Embryonic facial prominence (tissue), 1 donor: ENCODE measurements around the gene HERC2.
"Not testable (repeated sequence)": the region's sequence is repeated elsewhere in the genome, so short reads cannot be mapped to it uniquely, and the experiment has no call there.

ENCODE experiments used
- DNase-seq: peaks from one replicate; pipeline ENCODE4 v3.0.0-alpha.2; 2016; ENCODE audit errors: extremely low spot score

Gene HERC2

DNA sequence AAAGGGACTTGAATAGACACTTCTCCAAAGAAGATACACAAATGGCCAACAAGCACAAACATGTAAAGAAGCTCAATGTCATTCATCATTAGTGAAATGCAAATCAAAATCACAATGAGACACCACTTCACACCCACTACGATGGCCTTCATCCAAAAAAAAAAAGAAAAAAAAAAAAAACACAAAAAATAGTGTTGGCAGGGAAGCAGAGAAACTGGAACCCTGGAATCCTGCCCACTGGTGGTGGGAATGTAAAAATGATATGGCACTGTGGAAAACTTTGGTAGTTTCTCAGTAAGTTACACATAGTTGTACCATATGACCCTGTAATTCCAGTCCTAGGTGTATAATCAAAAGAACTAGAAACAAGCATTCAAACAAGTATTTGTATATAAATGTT is 94.7 kb downstream of the HERC2 start:
- DNase-seq = not testable (repeated sequence)

DNA sequence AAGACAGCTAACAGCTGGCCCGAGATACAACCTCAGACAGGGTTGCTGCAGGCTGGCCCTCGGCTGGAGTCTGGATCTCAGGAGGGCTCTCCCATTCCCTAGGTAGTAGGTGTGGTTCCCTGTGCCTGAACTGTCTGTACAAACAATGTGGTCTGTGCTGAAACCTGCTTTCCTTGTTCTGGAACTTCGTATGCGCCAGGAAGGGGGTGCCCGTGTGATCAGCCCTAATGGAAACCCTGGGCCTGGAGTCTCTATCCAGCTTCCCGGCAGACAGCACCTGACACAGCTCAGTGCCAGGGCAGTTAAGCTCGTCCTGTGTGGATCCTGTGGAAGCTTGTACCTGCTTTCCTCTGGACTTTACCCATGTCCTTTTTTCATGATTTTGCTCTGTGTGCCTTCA is 99.4 kb downstream of the HERC2 start:
- not testable (repeated sequence) for DNase-seq

DNA sequence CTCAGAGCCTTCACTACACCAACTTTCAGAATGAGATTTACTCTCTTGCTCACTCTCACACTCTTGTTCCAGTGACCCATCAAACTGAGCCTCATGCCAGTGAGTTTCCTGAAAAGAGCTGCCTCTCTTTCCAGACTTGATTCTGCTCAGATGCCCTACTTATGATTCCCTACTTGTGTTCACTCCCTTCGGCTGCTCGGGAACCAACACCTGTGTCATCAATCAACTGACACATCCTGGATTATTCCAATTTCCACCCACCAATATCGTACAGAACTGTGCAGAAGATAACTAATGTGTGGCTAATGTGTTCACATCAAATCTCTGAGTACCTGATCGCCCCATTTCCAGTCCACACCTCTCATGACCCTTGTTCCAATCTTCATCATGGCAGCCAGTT is 100.3 kb downstream of the HERC2 start:
- not testable (repeated sequence) for DNase-seq

DNA sequence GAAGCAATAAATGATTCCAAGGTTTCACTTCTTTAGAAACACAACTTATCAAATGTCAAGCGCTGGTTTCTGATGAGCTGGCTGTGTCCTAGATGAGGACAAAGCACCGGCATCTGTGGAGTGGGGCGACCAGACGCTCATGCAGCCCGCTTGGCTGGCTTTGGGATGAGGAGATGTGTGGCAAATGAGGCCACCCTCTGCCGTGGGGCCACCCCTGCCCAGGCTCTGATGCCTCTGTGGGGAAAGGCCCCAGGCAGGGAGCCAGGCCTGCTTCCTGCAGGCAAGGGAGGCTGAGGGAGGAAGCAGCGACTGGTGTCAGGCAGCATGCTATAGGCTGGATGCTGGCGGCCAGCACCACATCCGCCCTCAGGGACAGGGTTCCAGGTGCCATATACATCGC is 102.9 kb downstream of the HERC2 start:
- no peak for DNase-seq

DNA sequence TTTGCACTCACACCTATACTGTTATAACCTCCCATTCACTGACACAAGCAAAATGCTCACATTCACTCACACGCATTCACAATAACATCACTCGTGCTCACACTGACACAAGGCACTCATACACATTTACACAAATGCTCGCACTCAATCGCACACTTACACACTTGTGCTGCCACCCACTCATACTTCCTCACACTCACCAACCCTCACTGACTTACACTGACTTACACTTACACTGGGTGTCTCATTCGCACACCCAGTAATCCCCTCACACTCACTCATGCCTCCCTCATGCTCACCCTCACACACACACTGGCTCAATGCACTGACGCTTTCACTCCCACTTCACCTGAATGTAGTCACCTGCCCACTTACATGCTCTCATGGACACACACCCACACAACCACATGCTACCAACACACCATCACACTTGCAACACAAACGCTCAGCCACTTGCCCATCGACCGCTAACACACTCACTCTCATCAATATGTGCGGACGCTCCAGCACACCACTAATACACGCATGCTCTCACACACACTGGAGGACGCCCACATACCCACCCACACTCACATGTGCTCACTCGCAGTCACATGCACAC is 104.9 kb downstream of the HERC2 start:
- DNase-seq = not testable (repeated sequence)

DNA sequence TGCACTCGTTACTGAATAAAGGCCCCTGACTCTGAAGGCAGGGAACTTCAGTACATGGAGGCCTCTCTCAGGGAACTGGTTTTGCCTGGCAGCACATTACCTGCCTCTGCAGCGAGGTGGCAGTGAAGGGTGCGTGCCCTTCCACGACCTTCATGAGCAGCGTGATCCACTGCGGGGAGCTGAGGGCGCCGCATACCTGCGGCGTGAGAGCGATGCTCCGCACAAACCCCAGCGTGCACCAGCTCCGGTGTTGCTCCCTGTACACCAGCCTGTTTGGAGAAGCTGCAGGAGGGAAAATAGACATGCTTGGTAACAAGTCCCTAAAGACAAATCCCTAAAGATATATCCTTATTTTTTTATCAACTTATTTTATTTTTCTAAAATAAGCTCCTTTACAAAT is 106.5 kb downstream of the HERC2 start:
- not testable (repeated sequence) for DNase-seq

DNA sequence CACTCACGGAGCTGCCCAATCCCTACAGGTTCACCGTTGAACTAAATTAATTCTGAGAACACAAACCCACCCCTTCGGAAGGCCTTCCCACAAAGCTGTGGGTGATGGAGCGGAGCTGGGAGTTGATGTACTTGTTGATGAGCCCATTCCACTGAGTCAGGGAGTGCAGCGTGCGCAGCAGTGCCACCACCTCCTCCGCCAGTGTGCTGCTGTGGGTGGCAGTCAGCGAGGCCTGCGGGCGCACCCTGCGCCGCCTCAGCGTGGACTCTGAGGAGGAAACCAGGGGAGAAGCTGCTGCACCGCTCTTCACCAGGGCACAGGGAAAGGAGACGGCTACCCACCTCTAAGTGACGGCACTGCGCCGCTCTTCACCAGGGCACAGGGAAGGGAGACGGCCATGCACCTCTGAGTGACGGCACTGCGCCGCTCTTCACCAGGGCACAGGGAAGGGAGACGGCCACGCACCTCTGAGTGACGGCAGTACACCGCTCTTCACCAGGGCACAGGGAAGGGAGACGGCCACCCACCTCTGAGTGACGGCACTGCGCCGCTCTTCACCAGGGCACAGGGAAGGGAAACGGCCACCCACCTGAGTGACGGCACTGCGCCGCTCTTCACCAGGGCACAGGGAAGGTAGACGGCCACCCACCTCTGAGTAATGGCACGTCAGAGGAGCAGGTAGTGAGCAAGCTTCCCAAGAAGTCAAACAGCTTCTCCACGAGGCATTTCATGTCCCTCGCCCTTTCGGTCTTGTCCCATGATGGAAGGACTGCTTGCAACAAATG is 107.8 kb downstream of the HERC2 start:
- not testable (repeated sequence) for DNase-seq

DNA sequence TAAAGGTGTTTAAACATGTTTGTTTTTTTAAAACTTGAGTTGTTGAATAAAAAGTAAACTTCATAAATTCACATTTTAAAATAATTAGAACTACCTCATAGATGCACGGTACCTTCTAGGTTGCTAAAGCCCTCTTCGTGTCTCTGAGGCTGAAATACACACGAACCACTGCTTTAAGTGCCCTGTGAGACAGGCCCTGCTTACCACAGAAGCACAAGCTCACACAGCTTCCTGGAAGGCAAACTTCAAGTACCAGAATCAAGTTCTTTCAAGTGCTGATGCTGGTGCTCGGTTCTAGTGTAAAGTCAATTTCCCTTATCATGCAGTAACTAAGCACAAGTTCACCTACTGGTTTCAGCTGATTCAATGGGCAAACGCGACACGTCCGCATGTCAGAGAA is 108.6 kb downstream of the HERC2 start:
- not testable (repeated sequence) for DNase-seq

DNA sequence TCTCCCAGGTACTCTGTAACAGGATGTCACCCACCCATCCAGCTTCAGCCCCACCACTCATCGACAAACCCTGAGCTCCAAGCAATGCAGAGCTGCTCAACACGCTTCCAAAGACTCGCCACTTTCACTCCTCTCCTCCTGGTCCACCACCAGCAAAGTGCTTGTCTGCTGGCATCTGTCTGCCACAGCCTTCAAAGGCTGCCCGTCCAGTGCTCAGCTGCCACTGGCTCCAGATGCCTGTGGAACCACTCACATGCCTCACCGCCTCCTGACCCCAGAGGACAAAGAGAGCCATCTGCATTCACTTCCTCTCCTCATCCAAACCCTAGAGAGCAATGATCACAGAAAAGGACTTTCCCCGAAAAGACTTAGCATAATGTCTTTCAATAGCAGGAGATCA is 113.4 kb downstream of the HERC2 start:
- DNase-seq = no peak

DNA sequence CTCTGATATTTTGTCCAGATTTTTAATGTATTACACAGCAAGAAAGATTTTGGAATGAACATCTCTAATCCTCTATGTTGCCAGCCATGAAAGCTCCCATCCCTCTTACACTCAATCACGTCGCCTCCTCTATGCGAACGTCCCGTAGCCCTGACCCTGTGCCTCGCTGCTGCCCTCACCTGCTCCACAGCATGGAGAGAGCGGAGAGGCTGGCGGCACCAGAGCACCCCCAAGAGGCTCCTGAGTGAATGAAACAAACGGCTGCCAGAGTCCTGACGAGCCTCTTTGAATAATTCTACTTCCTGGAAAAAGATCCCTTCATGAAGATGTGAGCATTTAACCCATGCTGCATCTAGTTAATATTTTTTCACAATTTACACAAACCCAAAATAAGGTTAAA is 116.3 kb downstream of the HERC2 start:
- not testable (repeated sequence) for DNase-seq

DNA sequence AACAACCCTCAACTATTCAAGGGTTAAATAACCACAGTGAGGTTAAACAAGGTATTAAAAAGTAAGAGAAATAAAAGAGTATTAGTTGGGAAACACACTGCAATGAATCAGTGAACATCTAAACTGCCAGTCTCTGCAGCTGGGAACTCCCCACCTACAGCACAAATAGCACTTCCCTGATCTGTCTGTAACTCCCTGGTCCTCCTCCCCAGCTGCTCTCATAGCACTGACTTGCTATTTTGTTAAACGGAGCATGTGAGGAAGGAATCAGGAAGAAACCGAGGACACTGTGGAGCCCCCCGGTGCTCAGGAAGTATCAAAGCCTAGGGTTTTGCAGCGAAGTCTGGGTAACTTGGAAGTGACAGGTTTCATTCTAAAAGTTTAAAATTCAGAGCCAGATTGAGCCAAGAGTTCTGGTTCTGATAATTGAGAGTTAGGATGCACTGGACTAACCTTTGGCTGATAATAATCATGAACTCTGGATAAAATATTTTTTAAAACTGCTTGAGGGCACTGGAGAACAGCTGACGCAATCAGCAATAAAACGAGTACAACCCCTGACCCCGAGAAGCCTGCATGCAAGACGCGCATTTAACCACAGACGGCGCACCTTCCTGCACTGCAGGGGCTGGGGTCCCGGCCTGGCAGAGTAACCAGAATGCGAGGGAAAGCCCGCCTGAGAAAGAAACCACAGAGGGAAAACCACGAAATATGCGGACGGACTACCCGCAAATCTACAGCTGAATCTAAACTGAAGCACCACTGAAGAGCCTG is 118.7 kb downstream of the HERC2 start:
- DNase-seq = not testable (repeated sequence)

DNA sequence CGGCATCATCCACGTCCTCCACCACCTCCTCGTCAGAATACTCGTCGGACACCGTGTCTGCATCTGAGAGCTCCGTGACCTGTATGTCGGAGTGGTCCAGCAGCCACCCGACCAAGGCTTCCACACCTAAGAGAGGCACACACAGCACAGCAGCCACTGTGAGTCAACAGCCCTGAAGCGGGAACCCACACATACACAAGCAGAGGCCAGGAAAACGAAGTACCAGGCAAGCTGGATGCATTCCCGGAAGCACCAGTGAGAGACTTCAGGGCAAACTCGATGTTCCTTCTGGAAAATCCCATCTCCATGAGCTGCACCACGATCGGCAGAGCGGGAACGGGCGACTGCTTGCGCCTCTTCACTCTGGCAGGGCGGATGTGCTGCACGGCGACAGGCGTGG is 119.9 kb downstream of the HERC2 start:
- not testable (repeated sequence) for DNase-seq

DNA sequence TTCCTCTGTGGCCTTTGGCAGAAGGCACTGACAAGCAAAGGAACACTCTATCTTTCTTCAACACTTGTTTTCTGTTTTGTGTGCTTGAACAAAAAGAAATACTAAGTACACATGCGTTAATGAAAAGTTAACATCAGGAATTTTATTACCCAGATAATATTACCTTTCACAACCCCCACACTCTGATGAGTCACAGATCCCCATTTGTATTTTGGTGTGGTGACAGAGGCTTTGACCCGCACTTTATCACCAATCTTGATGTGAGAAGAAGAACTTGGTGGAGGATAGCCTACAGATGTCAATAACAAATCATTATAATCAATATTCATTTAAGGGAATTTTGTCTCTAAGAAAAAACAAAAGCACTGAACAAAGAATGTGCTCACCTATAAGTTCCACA is 123.8 kb downstream of the HERC2 start:
- DNase-seq = not testable (repeated sequence)

DNA sequence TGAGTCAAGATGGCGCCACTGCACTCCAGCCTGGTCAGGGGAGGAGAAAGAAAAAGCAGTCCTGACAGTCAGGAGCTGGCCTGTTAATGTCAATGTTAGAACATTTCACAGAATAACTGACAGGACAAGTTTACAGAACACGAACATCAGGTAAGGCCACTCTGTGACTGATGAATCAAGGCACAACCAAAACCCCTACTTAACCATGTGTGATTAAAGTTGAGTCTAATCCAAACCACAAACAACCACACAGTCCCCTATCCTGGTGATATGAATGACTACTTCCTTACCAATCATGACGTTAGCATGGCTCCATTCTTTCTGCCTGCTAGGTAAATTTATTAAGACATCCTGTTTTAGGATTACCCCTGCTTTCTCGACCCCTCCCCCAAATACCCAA is 124.3 kb downstream of the HERC2 start:
- DNase-seq = not testable (repeated sequence)

DNA sequence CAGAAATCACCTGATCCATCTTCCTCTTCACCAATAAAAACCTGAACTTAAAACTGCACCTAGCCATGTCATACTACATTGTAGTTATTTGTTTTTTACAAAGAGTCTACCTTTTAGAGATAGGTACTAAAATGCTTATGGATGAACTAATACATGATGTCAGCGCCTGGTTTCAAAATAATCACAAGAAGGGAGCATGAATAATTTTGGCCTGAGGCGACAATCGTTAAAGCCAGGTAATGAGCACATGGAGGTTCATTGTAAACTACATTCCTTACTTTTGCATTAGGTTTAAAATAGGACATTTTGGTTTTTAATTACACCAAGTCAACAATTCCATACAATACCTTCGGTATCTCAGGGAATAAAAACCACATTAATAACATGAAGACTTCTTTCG is 125.4 kb downstream of the HERC2 start:
- DNase-seq = not testable (repeated sequence)

DNA sequence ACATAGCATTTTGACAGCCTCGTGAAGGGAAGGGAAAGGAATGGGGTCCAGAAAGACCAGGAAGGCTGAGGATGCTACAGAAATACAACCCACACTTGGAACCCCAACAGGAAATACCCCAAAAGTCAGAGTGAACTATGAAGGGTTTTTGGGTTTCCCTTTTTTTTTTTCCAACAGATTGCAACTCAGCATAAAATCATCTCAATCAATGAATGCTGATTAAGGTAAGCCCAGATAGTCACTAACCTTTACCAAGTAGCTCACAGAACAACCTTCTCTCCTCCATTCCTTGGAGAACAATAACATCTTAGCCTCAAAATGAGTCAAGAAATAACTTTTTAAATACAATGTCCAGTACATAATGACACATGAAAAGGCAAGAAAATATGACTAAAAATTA is 129.2 kb downstream of the HERC2 start:
- no peak for DNase-seq

DNA sequence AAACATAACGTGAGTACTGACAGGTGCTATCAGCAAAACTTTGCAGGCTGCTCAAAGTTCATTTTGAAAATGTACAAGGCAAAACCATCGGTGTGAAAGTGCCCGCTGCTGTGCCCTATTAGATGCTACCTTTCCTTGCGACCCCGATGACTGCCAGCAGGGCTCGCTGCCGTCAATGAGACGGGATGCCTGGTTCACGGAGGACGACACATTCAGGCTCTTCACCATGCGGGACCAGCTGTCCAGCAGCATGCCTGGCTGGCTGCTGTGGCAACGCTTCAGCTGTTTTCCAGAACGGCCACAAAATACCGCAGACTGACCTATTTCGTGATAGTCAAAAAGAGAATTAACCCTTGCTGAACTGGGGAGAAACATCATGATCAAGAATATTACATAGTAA is 130.1 kb downstream of the HERC2 start:
- no peak for DNase-seq

DNA sequence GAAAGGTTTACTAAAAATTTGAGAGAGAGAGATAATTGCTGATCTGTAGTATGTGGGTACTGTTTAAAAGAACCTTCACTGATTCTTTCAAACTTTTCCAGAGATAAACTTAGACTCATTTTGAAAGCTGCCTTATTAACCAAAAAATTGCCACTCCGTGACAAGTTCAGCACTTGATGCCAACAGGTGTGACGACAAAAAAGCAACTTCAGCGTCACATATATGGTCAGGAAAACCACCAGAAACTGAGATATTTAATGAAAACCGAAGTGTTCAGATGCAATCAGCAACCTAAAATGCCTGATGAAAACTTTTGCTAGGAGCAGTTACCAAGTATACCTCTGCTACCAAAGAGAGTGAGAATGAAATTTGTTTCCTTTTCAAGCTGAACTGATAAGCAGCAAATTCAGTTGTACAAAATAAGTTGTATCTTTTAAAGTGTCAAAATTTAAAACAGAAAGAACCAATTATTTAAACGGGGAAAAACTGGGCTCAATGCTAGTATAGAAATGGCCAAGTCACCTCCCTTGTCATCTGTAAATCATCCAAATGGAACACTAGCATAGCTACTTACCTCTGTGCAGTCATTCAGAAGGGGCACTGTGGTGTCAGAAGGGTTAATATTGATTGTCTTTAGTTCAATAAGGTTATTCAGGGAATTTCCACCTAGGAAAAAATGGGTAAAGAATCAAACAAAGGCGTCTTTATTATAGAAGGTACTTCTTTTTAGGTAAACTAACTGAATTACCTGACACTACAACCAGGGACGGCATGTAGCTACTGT is 131.4 kb downstream of the HERC2 start:
- DNase-seq = no peak

DNA sequence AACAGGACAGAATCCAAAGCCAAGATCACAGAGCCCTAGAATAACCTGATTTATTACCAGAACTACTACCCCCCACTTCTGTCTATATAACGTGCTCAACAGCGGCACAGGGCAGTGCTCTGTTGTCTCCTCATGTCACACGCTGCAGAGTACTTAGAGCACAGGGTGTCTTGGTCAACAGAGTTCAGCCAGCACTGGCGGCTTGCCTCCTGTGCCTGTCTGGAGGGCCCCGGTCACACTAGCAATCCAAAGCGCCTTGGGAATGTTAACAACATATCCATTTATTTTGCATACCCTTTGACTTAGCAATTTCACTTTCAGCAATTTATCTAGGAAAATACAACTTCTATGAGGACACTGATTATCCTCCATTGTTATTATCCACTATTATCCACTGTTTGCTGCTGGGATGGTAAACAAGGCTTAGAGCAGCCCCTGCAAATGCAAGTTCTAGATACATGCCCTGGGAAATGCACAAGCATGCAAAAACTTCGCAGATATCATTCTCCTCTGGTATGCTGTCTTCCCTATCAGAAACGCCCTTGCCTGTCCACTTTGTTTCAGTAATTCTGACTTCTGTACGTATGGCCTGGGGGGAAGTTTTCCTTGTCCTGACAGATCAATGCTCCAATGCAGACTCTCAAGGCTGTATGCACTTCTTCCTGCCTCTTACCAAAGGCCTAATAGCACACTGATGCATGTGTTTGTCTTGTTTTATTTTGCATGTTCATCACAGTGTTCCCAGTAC is 136.7 kb downstream of the HERC2 start:
- no peak for DNase-seq

DNA sequence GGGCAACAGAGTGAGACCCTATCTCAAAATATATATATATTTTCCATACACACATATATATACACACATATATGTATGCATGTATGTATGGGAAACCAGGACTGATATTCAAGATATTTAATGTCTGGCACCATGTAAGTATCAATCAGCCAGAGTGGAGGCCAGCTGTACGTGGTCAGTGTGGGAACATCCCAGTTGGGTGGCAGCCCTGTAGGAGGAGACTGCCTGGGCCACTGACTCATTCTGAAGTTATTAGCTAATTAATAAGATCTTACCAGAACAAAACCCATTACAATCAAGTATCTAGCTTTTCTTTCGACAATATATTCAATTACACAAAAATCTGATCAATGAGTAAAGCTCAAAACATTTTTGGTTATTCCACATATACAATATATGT is 137.8 kb downstream of the HERC2 start:
- DNase-seq = no peak

DNA sequence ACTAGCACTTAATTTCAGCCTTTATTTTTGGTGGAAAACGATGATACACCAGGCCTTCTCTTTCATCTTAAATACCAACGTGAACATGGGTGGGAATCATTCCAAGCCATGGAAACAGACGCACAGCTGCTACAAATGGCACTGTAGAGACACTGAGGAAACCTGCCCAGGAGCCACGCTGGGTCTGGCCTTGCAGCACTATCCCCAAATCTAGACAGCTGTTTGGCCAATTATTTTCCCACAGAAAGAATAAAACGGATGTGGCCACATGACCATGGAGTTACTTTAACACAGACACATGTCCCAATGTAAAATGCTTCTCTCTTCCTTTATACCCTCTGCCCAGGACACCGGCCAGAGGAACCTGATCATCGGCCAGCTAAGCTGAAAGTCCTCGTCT is 139.2 kb downstream of the HERC2 start:
- no peak for DNase-seq
